GM18517 (cell line): ENCODE results near the gene UBL5.
"Not testable (repeated sequence)": the region's sequence is repeated elsewhere in the genome, so short reads cannot be mapped to it uniquely, and the experiment has no call there.

Experiments used
- ATAC-seq: cut with Tn5 transposase; IDR thresholded peaks from one replicate; pipeline ENCODE4 v1.9.1; 2021; ENCODE audit warnings: mild to moderate bottlenecking, moderate library complexity; ENCODE audit not compliant: unreplicated experiment

UBL5 gene

GRCh38 chr19:9827289-9828238, at the start of gene UBL5:
Gene UBL5, plus strand, starts transcription at chr19:9827918. Its CDS starts 420 bp downstream, at chr19:9828338.
- ATAC-seq, result peak; percentile 91

DNA sequence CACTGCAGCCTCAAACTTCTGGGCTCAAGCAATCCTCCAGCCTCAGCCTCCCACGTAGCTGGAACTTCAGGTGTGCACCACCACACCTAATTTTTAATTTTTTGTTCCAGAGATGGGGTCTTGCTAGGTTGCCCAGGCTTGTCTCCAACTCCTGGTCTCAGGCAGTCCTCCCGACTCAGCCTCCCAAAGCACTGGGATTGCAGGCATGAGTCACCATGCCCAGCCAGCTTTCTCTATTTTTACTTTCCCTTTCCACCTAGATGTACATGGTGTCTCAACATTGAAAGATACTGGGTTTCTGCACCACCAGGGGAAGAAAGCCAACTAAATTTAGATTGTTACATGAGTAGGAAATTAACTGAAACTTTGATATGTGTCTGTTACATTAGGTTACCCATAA, 45.4 kb upstream of the UBL5 start:
- no peak for ATAC-seq

DNA sequence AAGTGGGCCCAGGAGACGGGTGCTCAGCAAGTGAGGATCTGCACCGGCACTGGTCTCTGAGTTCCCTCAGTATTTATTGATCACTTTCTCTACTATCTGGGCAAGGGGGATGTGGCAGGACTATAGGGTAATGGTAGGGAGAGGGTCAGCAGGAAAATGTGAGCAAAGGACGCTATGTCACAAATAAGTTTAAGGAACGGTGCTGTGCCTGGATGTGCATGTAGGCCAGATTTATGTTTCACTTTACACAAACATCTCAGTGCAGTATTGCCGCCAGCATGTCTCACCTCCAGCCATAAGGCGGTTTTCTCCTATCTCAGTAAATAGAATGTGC, 43.6 kb upstream of the UBL5 start:
- not testable (repeated sequence) for ATAC-seq

DNA sequence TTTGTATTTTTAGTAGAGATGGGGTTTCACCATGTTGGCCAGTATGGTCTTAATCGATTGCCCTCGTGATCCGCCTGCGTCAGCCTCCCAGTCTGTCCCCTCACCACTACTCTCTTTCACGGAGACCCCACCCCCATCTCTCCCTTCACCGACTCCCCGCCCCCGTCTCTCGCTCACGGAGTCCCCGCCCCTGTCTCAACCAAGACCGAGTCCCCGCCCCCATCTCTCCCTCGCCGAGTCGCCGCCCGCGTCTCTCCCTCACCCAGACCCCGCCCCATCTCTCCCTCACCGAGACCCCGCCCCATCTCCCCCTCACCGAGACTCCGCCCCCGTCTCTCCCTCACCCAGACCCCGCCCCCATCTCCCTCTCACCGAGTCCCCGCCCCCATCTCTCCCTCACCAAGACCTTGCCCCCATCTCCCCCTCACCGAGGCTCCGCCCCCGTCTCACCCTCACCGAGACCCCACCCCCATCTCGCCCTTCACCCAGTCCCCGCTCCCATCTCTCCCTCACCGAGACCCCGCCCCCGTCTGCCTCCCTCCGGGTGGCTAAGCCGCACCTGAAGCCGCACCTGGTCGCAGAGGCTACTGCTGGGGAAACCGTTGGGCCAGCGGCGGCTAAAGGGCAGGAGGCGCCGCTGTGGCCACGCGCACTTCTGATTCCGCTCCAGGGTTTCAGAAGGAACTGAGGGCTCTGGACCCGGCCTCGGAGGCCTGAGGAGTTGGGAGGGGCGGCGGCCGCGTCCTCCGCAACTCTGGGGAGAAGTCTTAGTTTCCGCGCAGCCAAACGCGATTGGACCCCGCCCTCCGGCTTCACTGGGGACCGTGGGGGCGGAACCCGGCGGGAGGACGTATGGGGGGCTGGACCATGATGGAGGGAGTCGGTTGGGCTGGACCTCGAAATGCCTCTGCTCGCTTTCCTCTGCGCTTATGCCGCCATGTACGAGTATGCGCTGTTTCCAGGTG, 42.1 kb upstream of the UBL5 start:
- ATAC-seq, result peak; percentile 57

GRCh38 chr19:9786342-9786741, 41.4 kb upstream of the UBL5 start:
- no peak for ATAC-seq

DNA sequence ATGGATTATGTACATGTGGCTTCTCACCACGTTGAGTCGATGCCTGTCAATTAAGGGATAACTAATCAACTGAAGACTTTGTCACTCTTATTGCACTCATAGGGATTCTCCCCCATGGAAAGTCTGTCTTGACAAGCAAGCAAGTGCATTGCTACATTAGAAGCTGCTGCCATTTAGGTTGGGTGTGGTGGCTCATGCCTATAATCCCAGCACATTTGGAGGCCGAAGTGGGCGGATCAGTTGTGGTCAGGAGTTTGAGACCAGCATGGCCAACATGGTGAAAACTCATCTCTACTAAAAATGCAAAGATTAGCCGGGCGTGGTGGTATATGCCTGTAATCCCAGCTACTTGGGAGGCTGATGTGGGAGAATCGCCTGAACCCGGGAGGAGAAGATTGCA, 40.9 kb upstream of the UBL5 start:
- no peak for ATAC-seq

- not testable (repeated sequence) for ATAC-seq
Observed at GRCh38 chr19:9788604-9789003, 39.1 kb upstream of the UBL5 start.

DNA sequence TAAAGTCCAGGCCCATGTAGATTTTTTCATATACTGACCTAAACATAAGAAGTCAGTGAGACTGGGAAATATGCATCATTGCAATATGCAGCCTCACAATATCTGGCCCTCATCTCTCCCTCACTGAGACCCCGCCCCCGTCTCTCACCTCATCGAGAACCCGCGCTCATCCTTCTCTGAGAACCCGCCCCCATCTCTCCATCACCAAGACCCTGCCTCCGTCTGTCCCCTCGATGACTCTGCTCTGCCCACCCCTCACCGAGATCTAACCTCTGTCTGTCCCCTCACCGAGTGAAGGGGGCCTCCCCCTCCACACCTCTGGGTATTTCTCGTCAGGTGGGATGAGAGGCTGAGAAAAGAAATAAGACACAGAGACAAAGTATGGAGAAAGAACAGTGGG, 38.7 kb upstream of the UBL5 start:
- no peak for ATAC-seq

- not testable (repeated sequence) for ATAC-seq
Observed at GRCh38 chr19:9789579-9789978, 38.1 kb upstream of the UBL5 start.

- ATAC-seq, result not testable (repeated sequence)
Observed at GRCh38 chr19:9791073-9791367, 36.7 kb upstream of the UBL5 start.

DNA sequence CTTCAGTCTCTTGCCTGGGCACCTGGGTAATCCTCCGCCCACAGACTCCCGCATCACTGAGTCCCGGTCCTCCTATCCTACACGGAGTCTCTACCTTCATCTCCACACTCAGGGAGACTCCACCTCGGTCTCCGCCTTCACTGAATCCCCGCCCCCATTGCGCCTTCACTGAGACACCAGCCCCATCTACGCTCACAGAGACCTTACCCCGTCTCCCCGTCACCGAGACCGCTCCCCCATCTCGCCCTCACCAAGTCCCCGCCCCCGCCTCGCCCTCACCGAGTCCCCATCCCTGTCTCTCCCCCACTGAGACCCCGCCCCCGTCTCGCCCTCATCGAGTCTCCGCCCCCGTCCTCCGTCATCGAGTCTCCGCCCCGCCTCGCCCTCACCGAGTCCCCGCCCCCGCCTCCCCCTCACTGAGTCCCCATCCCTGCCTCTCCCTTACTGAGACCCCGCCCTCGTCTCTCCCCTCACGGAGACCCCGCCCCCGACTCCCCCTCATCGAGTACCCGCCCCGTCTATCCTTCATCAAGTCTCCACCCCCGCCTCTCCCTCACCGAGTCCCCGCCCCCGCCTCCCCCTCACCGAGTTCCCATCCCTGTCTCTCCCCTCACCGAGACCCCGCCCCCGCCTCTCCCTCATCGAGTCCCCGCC, 36.0 kb upstream of the UBL5 start:
- no peak for ATAC-seq

- no peak for ATAC-seq
Observed at GRCh38 chr19:9792206-9793070, 35.3 kb upstream of the UBL5 start.

GRCh38 chr19:9793071-9793591, 34.6 kb upstream of the UBL5 start:
- no peak for ATAC-seq

DNA sequence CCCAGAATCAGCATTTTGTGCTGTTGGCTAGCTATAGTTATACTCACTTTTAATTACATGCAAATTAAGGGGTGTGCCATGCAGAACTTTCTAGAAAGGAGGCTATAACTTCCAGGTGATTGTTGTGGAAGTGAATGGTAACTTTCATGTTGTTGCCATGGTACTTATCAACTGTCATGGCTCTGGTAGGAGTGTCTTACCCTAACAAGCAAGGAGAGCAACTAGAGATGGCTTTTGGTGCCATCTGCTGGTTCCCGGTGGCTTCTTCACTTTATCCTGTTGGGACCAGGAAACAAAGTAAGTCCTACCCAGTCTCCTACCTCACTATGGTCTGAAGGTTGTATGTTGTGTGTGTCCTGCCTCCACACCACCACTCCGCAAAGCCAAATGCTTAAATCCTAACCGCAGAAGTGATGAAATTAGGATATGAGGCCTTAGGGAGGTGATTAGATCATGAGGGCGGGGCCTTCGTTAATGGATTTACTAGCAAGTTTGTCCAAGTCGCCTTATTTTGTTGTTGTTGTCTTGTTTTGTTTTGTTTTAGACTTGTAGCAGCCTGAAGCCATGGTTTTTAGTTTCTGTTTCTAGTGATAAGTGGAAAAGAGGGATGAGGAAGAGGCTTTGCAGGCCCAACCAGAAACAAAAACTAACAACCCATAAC, 31.5 kb upstream of the UBL5 start:
- peak; percentile 66 for ATAC-seq

DNA sequence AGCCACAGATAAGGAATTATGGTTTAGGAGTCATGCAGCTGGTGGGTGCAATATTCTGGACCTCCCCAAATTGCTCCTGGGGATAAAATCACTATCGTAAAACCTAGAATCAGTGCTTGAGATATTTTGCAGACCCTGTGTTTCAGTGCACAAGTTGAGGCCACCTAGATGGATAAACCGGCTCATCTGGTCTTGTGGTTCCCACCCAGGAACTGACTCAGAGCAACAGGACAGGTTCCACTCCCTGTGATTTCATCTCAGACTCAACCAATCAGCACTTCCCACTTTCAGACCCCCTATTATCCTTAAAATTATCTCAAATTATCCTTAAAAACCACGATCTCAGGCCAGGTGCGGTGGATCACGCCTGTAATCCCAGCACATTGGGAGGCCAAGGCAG, 29.8 kb upstream of the UBL5 start:
- ATAC-seq, result no peak

DNA sequence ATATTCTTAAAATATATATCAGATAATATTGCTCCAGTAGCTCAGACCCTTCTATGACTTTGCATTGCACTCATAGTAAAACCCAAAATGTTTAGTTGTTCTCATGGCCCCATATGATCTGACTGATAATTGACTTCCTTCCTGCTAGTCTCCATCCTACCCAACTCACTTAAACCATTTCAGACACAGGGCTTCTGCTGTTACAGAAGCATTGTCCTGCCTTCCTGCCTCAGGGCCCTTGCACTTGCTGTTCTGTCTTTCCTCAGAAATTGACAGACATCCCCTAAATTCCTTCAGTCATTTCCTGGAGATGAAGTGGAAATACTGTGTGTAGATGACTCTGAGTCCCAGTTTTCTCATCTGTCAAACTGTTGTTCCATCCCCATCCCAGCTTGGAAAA, 28.6 kb upstream of the UBL5 start:
- no peak for ATAC-seq

DNA sequence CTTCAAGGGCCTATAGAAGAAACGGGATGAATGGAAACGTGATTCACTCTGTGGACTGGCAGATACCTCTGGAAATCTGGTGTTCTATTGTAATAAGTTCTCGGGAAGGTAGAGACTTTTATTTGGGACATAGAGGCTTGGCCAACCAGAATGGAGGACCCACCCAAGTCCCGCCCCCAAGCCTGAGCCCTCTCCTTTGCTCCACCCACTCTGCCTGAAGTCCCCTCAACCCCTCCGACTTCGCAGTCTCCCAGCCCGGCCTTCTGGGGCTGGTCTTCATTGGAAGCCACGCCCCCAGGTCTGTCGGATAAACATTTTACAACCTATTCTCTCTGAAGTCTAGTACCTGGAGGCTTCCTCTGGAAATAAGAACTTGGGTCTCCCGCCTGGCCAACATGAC, 25.7 kb upstream of the UBL5 start:
- no peak for ATAC-seq

DNA sequence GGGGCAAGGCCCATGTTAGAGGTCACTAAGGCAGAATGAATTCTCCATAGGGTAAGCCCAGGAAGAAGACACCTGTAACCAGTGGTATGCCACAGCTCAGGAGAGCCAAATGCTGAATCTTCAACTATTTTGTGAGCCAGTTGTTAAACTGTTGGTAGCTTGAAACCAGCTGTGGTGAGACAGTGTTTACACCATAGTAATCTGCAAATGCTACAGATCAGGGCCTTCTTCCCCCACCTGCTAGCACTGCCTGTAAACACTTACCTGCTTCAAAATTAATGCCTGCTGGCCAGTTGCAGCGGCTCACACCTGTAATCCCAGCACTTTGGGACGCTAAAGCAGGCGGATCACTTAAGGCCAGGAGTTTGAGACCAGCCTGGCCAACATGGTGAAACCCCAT, 20.9 kb upstream of the UBL5 start:
- ATAC-seq, result no peak
